Skin epidermis (tissue), 12 donors: ENCODE data around the gene ABCC8.
"Not testable (repeated sequence)": the region's sequence is repeated elsewhere in the genome, so short reads cannot be mapped to it uniquely, and the experiment has no call there.

Experiments used
- H3K27ac ChIP-seq, 21 experiments: fragments of 200-600 bp; sonication (generic) in 11 of 21; one replicate each; pipeline ENCODE4 v1.5.0; 2020; ENCODE audit warnings: mild to moderate bottlenecking in 3 of 21, inconsistent platforms in 2 of 21, moderate library complexity in 2 of 21
- H3K4me3 ChIP-seq, 7 experiments: fragments of 200-600 bp; sonication (generic) in 2 of 7; one replicate each; pipeline ENCODE4 v1.5.0; 2020; ENCODE audit warnings: inconsistent platforms in 2 of 7, mild to moderate bottlenecking in 2 of 7, moderate library complexity in 1 of 7

Gene ABCC8

GRCh38 chr11:17439316-17439782 is 37.3 kb downstream of the ABCC8 start:
- H3K4me3 ChIP-seq, result no peak overlapping the region

GRCh38 chr11:17437366-17437765 is 39.3 kb downstream of the ABCC8 start:
- Histone ChIP-seq H3K4me3 (no peak overlapping the region), H3K27ac (no peak overlapping the region)

More at GRCh38 chr11:17439316-17439782, 37.3 kb downstream of the ABCC8 start:
- H3K27ac ChIP-seq, result no peak overlapping the region

GRCh38 chr11:17434108-17434507 is 42.5 kb downstream of the ABCC8 start:
- no peak overlapping the region for H3K27ac ChIP-seq
- no peak overlapping the region for H3K4me3 ChIP-seq

GRCh38 chr11:17432002-17432401 is 44.6 kb downstream of the ABCC8 start:
- H3K4me3 ChIP-seq, result no peak overlapping the region
- H3K27ac ChIP-seq, result no peak overlapping the region

GRCh38 chr11:17431139-17431538 is 45.5 kb downstream of the ABCC8 start:
- Histone ChIP-seq H3K27ac (no peak overlapping the region), H3K4me3 (no peak overlapping the region)

GRCh38 chr11:17430616-17431015 is 46.0 kb downstream of the ABCC8 start:
- no peak overlapping the region for H3K4me3 ChIP-seq
- H3K27ac ChIP-seq, result no peak overlapping the region

- no peak overlapping the region for H3K27ac ChIP-seq
- no peak overlapping the region for H3K4me3 ChIP-seq
These were observed 47.7 kb downstream of the ABCC8 start for GRCh38 chr11:17428925-17429324.

- H3K4me3 ChIP-seq, result no peak overlapping the region
- no peak overlapping the region for H3K27ac ChIP-seq
These were observed 48.4 kb downstream of the ABCC8 start for GRCh38 chr11:17428261-17428660.

- not testable (repeated sequence) for H3K4me3 ChIP-seq, H3K27ac ChIP-seq
These were observed 50.4 kb downstream of the ABCC8 start for GRCh38 chr11:17426233-17426632.

- Histone ChIP-seq H3K4me3 (no peak overlapping the region), H3K27ac (no peak overlapping the region)
These were observed 52.9 kb downstream of the ABCC8 start for GRCh38 chr11:17423533-17424310.

GRCh38 chr11:17421781-17422180 is 54.9 kb downstream of the ABCC8 start:
- H3K4me3 ChIP-seq, result no peak overlapping the region
- no peak overlapping the region for H3K27ac ChIP-seq

GRCh38 chr11:17418444-17419081 is 58.1 kb downstream of the ABCC8 start:
- Histone ChIP-seq H3K27ac (no peak overlapping the region), H3K4me3 (no peak overlapping the region)

GRCh38 chr11:17416492-17416891 is 60.2 kb downstream of the ABCC8 start:
- no peak overlapping the region for H3K27ac ChIP-seq
- no peak overlapping the region for H3K4me3 ChIP-seq

GRCh38 chr11:17415523-17416104 is 61.0 kb downstream of the ABCC8 start:
- no peak overlapping the region for H3K4me3 ChIP-seq
- H3K27ac ChIP-seq, result no peak overlapping the region

GRCh38 chr11:17414992-17415391 is 61.7 kb downstream of the ABCC8 start:
- Histone ChIP-seq H3K4me3 (no peak overlapping the region), H3K27ac (no peak overlapping the region)

GRCh38 chr11:17414317-17414737 is 62.3 kb downstream of the ABCC8 start:
- H3K27ac ChIP-seq, result no peak overlapping the region
- H3K4me3 ChIP-seq, result no peak overlapping the region

GRCh38 chr11:17413414-17414316 is 63.0 kb downstream of the ABCC8 start:
- no peak overlapping the region for H3K4me3 ChIP-seq
- no peak overlapping the region for H3K27ac ChIP-seq

- Histone ChIP-seq H3K4me3 (no peak overlapping the region), H3K27ac (no peak overlapping the region)
These were observed 64.0 kb downstream of the ABCC8 start for GRCh38 chr11:17412488-17413180.

- Histone ChIP-seq H3K27ac (no peak overlapping the region), H3K4me3 (no peak overlapping the region)
These were observed 65.2 kb downstream of the ABCC8 start for GRCh38 chr11:17411418-17411817.
